Hematopoietic multipotent progenitor cell treated with erythropoietin and hydrocortisone succinate and interleukin-3 and kit ligand, for 15 days (in vitro differentiated cells): Measurements from ENCODE around the gene ENTPD8.

ENCODE experiments used
- DNase-seq: peaks from one replicate; pipeline ENCODE4 v3.0.0-alpha.2; 2015; ENCODE audit warnings: low spot score

ENTPD8 gene

GRCh38 chr9:137441289-137441934, at the start of gene ENTPD8:
TSS of gene ENTPD8 (minus strand) at chr9:137441357. CDS start at chr9:137438285, 3,072 bp downstream.
- DNase-seq = no peak

- no peak for DNase-seq
Measured at GRCh38 chr9:137490532-137491186, 49.5 kb upstream of the ENTPD8 start.

- DNase-seq = no peak
Measured at GRCh38 chr9:137488906-137489305, 47.7 kb upstream of the ENTPD8 start.

GRCh38 chr9:137488327-137488653, 47.1 kb upstream of the ENTPD8 start:
- DNase-seq = no peak

GRCh38 chr9:137487454-137488326, 46.5 kb upstream of the ENTPD8 start:
- no peak for DNase-seq

GRCh38 chr9:137486545-137487453, 45.6 kb upstream of the ENTPD8 start:
- no peak for DNase-seq

GRCh38 chr9:137486141-137486490, 45.0 kb upstream of the ENTPD8 start:
- DNase-seq = no peak

GRCh38 chr9:137485343-137486140, 44.4 kb upstream of the ENTPD8 start:
- no peak for DNase-seq

- DNase-seq = no peak
Measured at GRCh38 chr9:137484551-137485315, 43.6 kb upstream of the ENTPD8 start.

GRCh38 chr9:137482094-137482781, 41.1 kb upstream of the ENTPD8 start:
- DNase-seq = no peak

GRCh38 chr9:137480686-137481683, 39.8 kb upstream of the ENTPD8 start:
- no peak for DNase-seq

GRCh38 chr9:137479892-137480685, 38.9 kb upstream of the ENTPD8 start:
- no peak for DNase-seq

- no peak for DNase-seq
Measured at GRCh38 chr9:137478962-137479861, 38.1 kb upstream of the ENTPD8 start.

- no peak for DNase-seq
Measured at GRCh38 chr9:137478613-137478961, 37.4 kb upstream of the ENTPD8 start.

- DNase-seq = no peak
Measured at GRCh38 chr9:137477778-137478612, 36.8 kb upstream of the ENTPD8 start.

- DNase-seq = no peak
Measured at GRCh38 chr9:137476856-137477255, 35.7 kb upstream of the ENTPD8 start.
